Pancreas (tissue), 10 donors: ENCODE results near the gene CELF2. TPM values are rescaled to one million over a fixed set of nuclear protein-coding genes. Genes with fewer than 3 reads are reported as not detected.

ENCODE experiments used
- ATAC-seq, 4 donors: fragments of 200-7000 bp; cut with Tn5 transposase; one replicate each; pipeline versions ENCODE4 v1.8.0 to v1.9.1; 2020; ENCODE audit warnings: mild to moderate bottlenecking in 4 of 4, moderate library complexity in 4 of 4
- DNase-seq, 6 donors: peaks; one replicate each; pipeline ENCODE4 v3.0.0-alpha.2; 2020
- FAIRE-seq: peaks from 2 replicates; lab custom pipeline; 2012; peaks lifted over from hg19 to GRCh38; lab: Jason Lieb, UNC
- H3K27ac ChIP-seq, 4 donors: fragments of 200-600 bp; sonication (generic); 1 replicate in 3 of 4; 2 replicates in 1 of 4; pipeline versions ENCODE4 v1.5.0 to v1.8.0; 2020
- H3K27me3 ChIP-seq, 4 donors: fragments of 200-600 bp; one replicate each; pipeline ENCODE4 v1.8.0; 2021
- H3K36me3 ChIP-seq, 3 donors: fragments of 200-600 bp; sonication (generic) in 1 of 3; one replicate each; pipeline versions ENCODE4 v1.5.0 to v1.8.0; 2020 to 2021
- H3K4me1 ChIP-seq, 3 donors: fragments of 200-600 bp; one replicate each; pipeline ENCODE4 v1.8.0; 2021
- H3K4me3 ChIP-seq, 4 donors: fragments of 200-600 bp; sonication (generic) in 2 of 4; one replicate each; pipeline versions ENCODE4 v1.5.0 to v1.8.0; 2020 to 2021
- H3K9me3 ChIP-seq, 4 donors: fragments of 200-600 bp; one replicate each; pipeline ENCODE4 v1.8.0; 2021
- WGBS, 2 donors: extraction: QIAGEN DNeasy Blood & Tissue Kit; methylation state at CpG; one replicate each; pipeline ENCODE4 v1.1.7; 2013; 5-methylcytosine and 5-hydroxymethylcytosine counted together
- intact Hi-C, 3 donors: fragments of 100-400 bp; cut with DNase I; formaldehyde crosslinking; loops; one replicate each; pipeline versions ENCODE4 v1.11.1 to v1.14.2; 2022
- polyA plus RNA-seq, 2 donors: library from polyadenylated mRNA; stranded (reverse); fragments of 200-250 nt; gene quantifications; one replicate each; pipeline ENCODE4 v1.2.3, GENCODE V29; 2013
- total RNA-seq, 6 donors: library from RNA; stranded (reverse); fragmentation: NEBNext Ultra II Directional in 4 of 6; extraction: Animal tissue kit (Norgen Biotek cat#: 25700) in 4 of 6; gene quantifications; one replicate each; pipeline versions ENCODE4 v1.2.1 to v1.2.4, GENCODE V29; 2021 to 2023
- TF ChIP-seq, protein P1 (sequence below), 4 donors: fragments of 200-600 bp; sonication (generic) in 3 of 4; IDR thresholded peaks; one replicate each; pipeline versions ENCODE4 v1.5.0 to v1.8.0; 2021; ENCODE audit warnings: antibody characterized with exemption in 4 of 4
- donor health status: healthy with polysubstance abuse.
- donor health status: DM: no; HTN: no; CAD: no; lungs with moderate emphysema.
- donor health status: DM: no; HTN: no; CAD: no.
- donor health status: control.
- donor health status: control.
- donor health status: Bipolar disorder and iron deficiency.
- donor health status: DM: yes; HTN: yes; CAD: no.
- donor health status: DM: no; HTN: no; CAD: no.
- donor health status: DM: no; HTN: no; CAD: no.
- donor health status: DM: yes; HTN: yes; CAD: no.

Gene CELF2
- total and polyA plus RNA-seq, 8 donors, result 1.2 to 11.7 (median 2.2) TPM

DNA sequence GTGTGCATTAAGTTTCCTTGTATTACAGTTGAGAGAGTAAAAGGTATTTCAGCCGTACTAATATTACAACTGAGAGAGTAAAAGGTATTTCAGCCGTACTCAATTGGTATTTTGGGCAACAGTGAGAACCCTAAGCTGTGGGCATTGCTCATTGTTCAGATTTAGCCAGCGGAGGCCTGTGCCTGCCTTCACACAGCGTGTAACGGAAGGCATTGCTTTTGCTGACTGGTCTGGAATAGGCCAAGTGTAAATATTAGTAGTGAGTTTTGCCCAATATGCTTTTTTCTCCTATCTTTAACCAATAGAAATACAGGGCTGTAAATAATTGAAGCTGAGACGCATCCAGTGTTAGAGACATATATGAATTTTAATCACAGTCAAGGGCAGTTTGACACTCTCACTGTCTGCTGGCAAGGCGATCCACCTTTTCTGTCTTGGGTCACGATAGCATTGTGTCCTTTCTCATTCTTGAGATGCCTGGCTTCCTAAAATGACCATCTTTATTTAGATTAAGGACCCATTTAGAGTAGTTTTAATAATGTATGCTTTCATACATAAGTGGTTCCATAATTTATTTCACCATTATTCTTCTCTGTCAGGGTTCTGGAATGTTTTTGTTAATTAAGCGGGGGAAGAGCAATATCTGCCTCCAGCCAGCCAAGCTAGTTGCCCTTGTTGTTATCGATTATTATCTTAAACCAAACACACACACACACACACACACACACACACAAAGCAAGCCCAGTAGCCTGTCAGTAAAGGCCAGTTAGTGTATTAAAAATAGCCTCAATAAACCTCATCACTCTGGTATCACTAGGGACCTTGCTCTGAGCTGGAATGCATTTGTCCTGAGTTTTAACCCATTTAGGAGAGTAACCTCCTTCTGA lies 130.7 kb downstream of the CELF2 start:
- ATAC-seq (peak in 1 of 4 donors; percentile 24), DNase-seq (no peak), FAIRE-seq (no peak)
- Histone ChIP-seq H3K4me3 (no peak overlapping the region), H3K27ac (no peak overlapping the region), H3K36me3 (no peaks in the 10 kb centered on the region), H3K9me3 (no peaks in the 10 kb centered on the region), H3K27me3 (no peaks in the 10 kb centered on the region), H3K4me1 (no peaks in the 10 kb centered on the region)
- intact Hi-C loops, result no loop called here
- 62 to 64% methylated on average over 10 of the region's 10 CpGs for WGBS, 2 donors
- TF ChIP-seq, protein P1, sequence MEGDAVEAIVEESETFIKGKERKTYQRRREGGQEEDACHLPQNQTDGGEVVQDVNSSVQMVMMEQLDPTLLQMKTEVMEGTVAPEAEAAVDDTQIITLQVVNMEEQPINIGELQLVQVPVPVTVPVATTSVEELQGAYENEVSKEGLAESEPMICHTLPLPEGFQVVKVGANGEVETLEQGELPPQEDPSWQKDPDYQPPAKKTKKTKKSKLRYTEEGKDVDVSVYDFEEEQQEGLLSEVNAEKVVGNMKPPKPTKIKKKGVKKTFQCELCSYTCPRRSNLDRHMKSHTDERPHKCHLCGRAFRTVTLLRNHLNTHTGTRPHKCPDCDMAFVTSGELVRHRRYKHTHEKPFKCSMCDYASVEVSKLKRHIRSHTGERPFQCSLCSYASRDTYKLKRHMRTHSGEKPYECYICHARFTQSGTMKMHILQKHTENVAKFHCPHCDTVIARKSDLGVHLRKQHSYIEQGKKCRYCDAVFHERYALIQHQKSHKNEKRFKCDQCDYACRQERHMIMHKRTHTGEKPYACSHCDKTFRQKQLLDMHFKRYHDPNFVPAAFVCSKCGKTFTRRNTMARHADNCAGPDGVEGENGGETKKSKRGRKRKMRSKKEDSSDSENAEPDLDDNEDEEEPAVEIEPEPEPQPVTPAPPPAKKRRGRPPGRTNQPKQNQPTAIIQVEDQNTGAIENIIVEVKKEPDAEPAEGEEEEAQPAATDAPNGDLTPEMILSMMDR (IDR thresholded peaks at IDR 0.05), result no peak

DNA sequence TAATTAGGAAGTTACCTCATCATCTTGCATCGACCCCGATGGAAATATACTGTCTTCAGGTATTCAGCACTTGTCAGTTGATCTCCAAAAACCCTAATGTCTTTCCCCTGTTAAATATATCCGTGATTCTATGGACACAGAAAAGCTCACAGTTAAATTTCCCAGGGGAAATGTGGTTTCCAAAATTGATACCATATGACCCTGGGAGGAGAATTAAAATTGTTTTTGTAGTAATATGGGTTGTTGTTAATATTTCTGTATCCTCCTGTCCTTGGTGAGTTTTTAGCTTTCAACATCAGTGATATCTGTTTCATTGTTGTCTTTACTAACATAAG lies 132.1 kb downstream of the CELF2 start:
- no peak for FAIRE-seq
- intact Hi-C loops, result no loop called here
- WGBS, 2 donors, result 66 to 86% methylated on average over 3 of the region's 3 CpGs
- no peaks in the 10 kb centered on the region for H3K36me3 ChIP-seq
- no peak overlapping the region for H3K27ac ChIP-seq
- H3K9me3 ChIP-seq, result no peaks in the 10 kb centered on the region
- TF ChIP-seq, protein P1 (IDR thresholded peaks at IDR 0.05), result no peak
- DNase-seq, result no peak
- H3K4me3 ChIP-seq, result no peak overlapping the region
- no peak for ATAC-seq
- no peaks in the 10 kb centered on the region for H3K27me3 ChIP-seq
- no peaks in the 10 kb centered on the region for H3K4me1 ChIP-seq

DNA sequence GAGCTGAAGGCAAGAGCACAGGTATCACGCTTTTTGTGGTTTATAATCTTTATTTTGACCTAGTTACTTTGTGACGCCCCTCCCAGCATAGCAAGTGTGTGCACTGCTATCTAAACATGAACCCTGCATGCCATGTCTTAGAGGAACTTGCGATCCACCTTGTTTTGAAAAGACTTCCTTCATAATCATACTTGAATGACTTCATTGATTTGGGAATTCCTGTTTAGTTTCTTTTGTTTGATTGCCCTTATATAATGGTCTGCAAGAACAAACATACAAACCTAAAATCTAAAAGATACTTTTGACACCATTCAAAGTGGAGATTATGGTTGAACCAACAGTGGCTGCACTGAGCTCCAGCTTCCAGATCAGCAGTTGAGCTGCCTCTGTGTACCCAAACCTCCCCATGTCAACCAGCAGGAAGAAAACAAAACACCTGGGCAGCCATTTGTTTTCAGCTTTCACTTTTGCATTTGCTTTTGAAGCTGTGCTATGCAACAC lies 132.6 kb downstream of the CELF2 start:
- peak in 2 of 4 donors; percentile 21 to 56 for ATAC-seq
- WGBS, 2 donors, result 48 to 59% methylated on average over 3 of the region's 3 CpGs
- no peaks in the 10 kb centered on the region for H3K4me1 ChIP-seq
- intact Hi-C loops, result no loop called here
- TF ChIP-seq, protein P1 (IDR thresholded peaks at IDR 0.05), result no peak
- H3K4me3 ChIP-seq, result no peak overlapping the region
- no peak for DNase-seq
- no peak overlapping the region for H3K27ac ChIP-seq
- no peaks in the 10 kb centered on the region for H3K9me3 ChIP-seq
- no peaks in the 10 kb centered on the region for H3K36me3 ChIP-seq
- FAIRE-seq, result no peak
- H3K27me3 ChIP-seq, result no peaks in the 10 kb centered on the region

DNA sequence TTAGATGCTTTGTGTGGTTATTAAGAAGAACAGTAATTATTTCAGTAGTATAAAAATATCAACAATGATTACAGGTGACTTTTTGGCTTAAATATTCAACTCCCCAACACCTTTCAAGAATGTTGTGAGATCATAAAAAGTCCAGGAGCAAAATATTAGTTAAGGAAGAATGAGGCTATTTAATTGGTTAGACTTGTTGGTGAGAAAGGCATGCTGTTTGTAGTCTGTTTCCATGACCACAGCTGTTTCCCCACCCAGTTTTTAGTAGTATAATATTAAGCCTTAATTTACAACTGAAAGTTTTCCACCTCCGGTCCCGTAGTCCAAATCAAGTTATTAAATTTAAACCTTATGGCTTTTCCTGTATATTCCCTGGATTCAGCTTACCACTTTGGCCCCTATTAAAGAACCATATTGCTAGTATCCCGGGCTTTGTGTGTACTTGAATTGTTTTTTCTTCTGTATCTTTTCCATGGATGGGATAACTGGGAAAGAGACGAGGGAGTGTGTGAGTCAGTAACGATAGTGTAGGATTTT lies 133.3 kb downstream of the CELF2 start:
- FAIRE-seq (no peak), DNase-seq (no peak), ATAC-seq (peak in 3 of 4 donors; percentile 23 to 59 (median 25))
- H3K4me3 ChIP-seq, result no peak overlapping the region
- H3K9me3 ChIP-seq, result no peaks in the 10 kb centered on the region
- intact Hi-C loops, result no loop called here
- H3K36me3 ChIP-seq, result no peaks in the 10 kb centered on the region
- TF ChIP-seq, protein P1 (IDR thresholded peaks at IDR 0.05), result no peak
- H3K4me1 ChIP-seq, result no peaks in the 10 kb centered on the region
- H3K27me3 ChIP-seq, result no peaks in the 10 kb centered on the region
- 55 to 58% methylated on average over 5 of the region's 5 CpGs for WGBS, 2 donors
- H3K27ac ChIP-seq, result no peak overlapping the region

DNA sequence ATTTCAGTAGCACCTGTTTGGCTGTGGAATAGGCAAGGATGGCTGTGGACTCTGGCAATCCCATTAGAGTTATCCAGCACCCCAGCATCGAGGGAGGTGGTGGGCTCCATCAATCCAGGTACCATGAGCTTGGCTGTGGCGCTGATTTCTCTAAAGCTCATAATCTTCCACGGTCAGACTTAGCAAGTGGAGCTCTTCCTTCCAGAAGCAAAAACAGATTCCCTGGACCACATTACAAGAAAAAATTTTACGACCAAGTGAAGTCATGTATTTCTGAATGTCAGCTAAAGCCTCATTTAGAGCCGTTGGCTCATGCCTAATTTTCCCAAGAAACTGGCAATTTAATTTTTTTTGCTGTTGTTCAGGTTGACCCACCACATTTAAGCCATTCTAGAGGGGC lies 135.1 kb downstream of the CELF2 start:
- Histone ChIP-seq H3K4me3 (no peak overlapping the region), H3K9me3 (no peaks in the 10 kb centered on the region), H3K36me3 (no peaks in the 10 kb centered on the region), H3K27me3 (no peaks in the 10 kb centered on the region), H3K27ac (no peak overlapping the region), H3K4me1 (no peaks in the 10 kb centered on the region)
- DNase-seq, result no peak
- FAIRE-seq, result no peak
- no peak for ATAC-seq
- 72 to 73% methylated on average over 5 of the region's 5 CpGs for WGBS, 2 donors
- intact Hi-C loops, result no loop called here
- TF ChIP-seq, protein P1 (IDR thresholded peaks at IDR 0.05), result no peak
